GM18508 (cell line): ENCODE results near the gene ELAVL4.
A peak's percentile ranks its signal among the peaks of the same experiment; 100 is the strongest.

Source experiments
- ATAC-seq: cut with Tn5 transposase; IDR thresholded peaks from one replicate; pipeline ENCODE4 v1.9.1; 2021; ENCODE audit warnings: moderate number of reproducible peaks; ENCODE audit not compliant: insufficient read depth, unreplicated experiment

The ELAVL4 gene

GRCh38 chr1:50108497-50109059, at the start of gene ELAVL4:
TSS of gene ELAVL4 (plus strand) at chr1:50108920. CDS start at chr1:50109190, 270 bp downstream.
- ATAC-seq: no peak

GRCh38 chr1:50060279-50060678, 48.4 kb upstream of the ELAVL4 start:
- no peak for ATAC-seq

- no peak for ATAC-seq
Observed at GRCh38 chr1:50066806-50067205, 41.9 kb upstream of the ELAVL4 start.

- no peak for ATAC-seq
Observed at GRCh38 chr1:50074931-50075330, 33.8 kb upstream of the ELAVL4 start.

- no peak for ATAC-seq
Observed at GRCh38 chr1:50077273-50077672, 31.4 kb upstream of the ELAVL4 start.

- ATAC-seq: no peak
Observed at GRCh38 chr1:50080904-50081586, 27.7 kb upstream of the ELAVL4 start.

GRCh38 chr1:50084389-50084788, 24.3 kb upstream of the ELAVL4 start:
- no peak for ATAC-seq

- no peak for ATAC-seq
Observed at GRCh38 chr1:50091068-50091467, 17.7 kb upstream of the ELAVL4 start.

GRCh38 chr1:50095716-50096115, 13.0 kb upstream of the ELAVL4 start:
- no peak for ATAC-seq

- ATAC-seq: no peak
Observed at GRCh38 chr1:50097021-50097679, 11.6 kb upstream of the ELAVL4 start.

- ATAC-seq: no peak
Observed at GRCh38 chr1:50097791-50098190, 10.9 kb upstream of the ELAVL4 start.

GRCh38 chr1:50098591-50099021, 10.1 kb upstream of the ELAVL4 start:
- ATAC-seq: peak; percentile 54

- no peak for ATAC-seq
Observed at GRCh38 chr1:50099654-50100053, 9.1 kb upstream of the ELAVL4 start.

GRCh38 chr1:50103615-50104081, 5.1 kb upstream of the ELAVL4 start:
- no peak for ATAC-seq

GRCh38 chr1:50105433-50105832, 3.3 kb upstream of the ELAVL4 start:
- no peak for ATAC-seq

GRCh38 chr1:50106095-50106761, 2.5 kb upstream of the ELAVL4 start:
- ATAC-seq: no peak

- no peak for ATAC-seq
Observed at GRCh38 chr1:50109116-50109515, 396 bp downstream of the ELAVL4 start.

GRCh38 chr1:50109647-50110075, 941 bp downstream of the ELAVL4 start:
- no peak for ATAC-seq

- no peak for ATAC-seq
Observed at GRCh38 chr1:50110151-50110550, 1.4 kb downstream of the ELAVL4 start.

- ATAC-seq: no peak
Observed at GRCh38 chr1:50110656-50111055, 1.9 kb downstream of the ELAVL4 start.

- ATAC-seq: no peak
Observed at GRCh38 chr1:50111503-50111902, 2.8 kb downstream of the ELAVL4 start.
